Calu3 (cell line): ENCODE measurements around the gene RAB44. TPM values are rescaled to one million over a fixed set of nuclear protein-coding genes. Genes with fewer than 3 reads are reported as not detected.

Source experiments
- BruUV-seq: library from RNA; stranded (reverse); fragments of 400-500 nt; replicated peaks from 2 replicates; lab custom pipeline; 2021; lab: Mats Ljungman, UMichigan
- CTCF ChIA-PET: fragments of 300-600 bp; sonication (Branson Sonifier 250); formaldehyde crosslinking; loops from one replicate; lab custom pipeline; 2022; ENCODE audit warnings: antibody characterized with exemption; lab: Charles Lee
- DNase-seq: peaks from one replicate; pipeline ENCODE4 v3.0.0; 2022
- H3K27ac Mint-ChIP-seq: one replicate; pipeline ENCODE4 v1.8.0; 2022; ENCODE audit warnings: mixed read lengths; ENCODE audit not compliant: unreplicated experiment
- H3K27me3 Mint-ChIP-seq: one replicate; pipeline ENCODE4 v1.8.0; 2022; ENCODE audit warnings: mixed read lengths; ENCODE audit not compliant: unreplicated experiment
- H3K36me3 Mint-ChIP-seq: one replicate; pipeline ENCODE4 v1.8.0; 2022; ENCODE audit warnings: mild to moderate bottlenecking, moderate library complexity, mixed read lengths; ENCODE audit not compliant: insufficient read depth, unreplicated experiment
- H3K4me1 Mint-ChIP-seq: one replicate; pipeline ENCODE4 v1.8.0; 2022; ENCODE audit warnings: mild to moderate bottlenecking, low read depth, mixed read lengths; ENCODE audit not compliant: unreplicated experiment
- H3K4me3 Mint-ChIP-seq: one replicate; pipeline ENCODE4 v1.8.0; 2022; ENCODE audit warnings: mild to moderate bottlenecking, low read depth, moderate library complexity, mixed read lengths; ENCODE audit not compliant: unreplicated experiment
- H3K9me3 Mint-ChIP-seq: one replicate; pipeline ENCODE4 v1.8.0; 2022; ENCODE audit warnings: low read depth, mixed read lengths; ENCODE audit not compliant: unreplicated experiment
- CTCF ChIP-seq: fragments of 200-600 bp; IDR thresholded peaks from one replicate; pipeline ENCODE4 v1.8.0; 2022; ENCODE audit warnings: antibody characterized with exemption; ENCODE audit not compliant: unreplicated experiment
- intact Hi-C: fragments of 100-400 bp; cut with micrococcal nuclease; formaldehyde crosslinking; loops from one replicate; pipeline ENCODE4 v1.10.0; 2022; ENCODE audit not compliant: unreplicated experiment
- total RNA-seq: library from RNA; stranded (reverse); gene quantifications from 2 replicates; pipeline ENCODE4 v1.2.3, GENCODE V29; 2022

Gene RAB44
- total RNA-seq, 1 experiment from 2014 or later: not detected

- no peak for TF ChIP-seq CTCF
- Mint-ChIP-seq H3K4me3 (no peak overlapping the region), H3K27me3 (peaks cover 32% of the 10 kb centered on the region), H3K27ac (no peak overlapping the region), H3K9me3 (no peaks in the 10 kb centered on the region), H3K36me3 (peaks cover 5% of the 10 kb centered on the region), H3K4me1 (peaks cover 26% of the 10 kb centered on the region)
- DNase-seq: no peak
- no TSS peak for BruUV-seq
- CTCF ChIA-PET: interaction anchor here (0.6 to 0.8 kb wide), 2 partner anchors 11 to 318 kb away, joined by 3 to 4 read pairs; no protein-coding TSS in a partner anchor
- intact Hi-C loops: no loop called here
These were observed 74.8 kb downstream of the RAB44 start for GRCh38 chr6:36772397-36772796.

- Mint-ChIP-seq H3K9me3 (no peaks in the 10 kb centered on the region), H3K4me1 (peaks cover 17% of the 10 kb centered on the region), H3K27me3 (peaks cover 46% of the 10 kb centered on the region), H3K27ac (no peak overlapping the region), H3K36me3 (peaks cover 5% of the 10 kb centered on the region), H3K4me3 (no peak overlapping the region)
- no peak for TF ChIP-seq CTCF
- CTCF ChIA-PET: no interaction called here
- BruUV-seq: no TSS peak
- DNase-seq: no peak
- intact Hi-C loops: no loop called here
These were observed 76.7 kb downstream of the RAB44 start for GRCh38 chr6:36774331-36774730.

- no peak for TF ChIP-seq CTCF
- Mint-ChIP-seq H3K4me1 (peaks cover 9% of the 10 kb centered on the region), H3K4me3 (no peak overlapping the region), H3K36me3 (no peaks in the 10 kb centered on the region), H3K27me3 (peaks cover 60% of the 10 kb centered on the region), H3K9me3 (no peaks in the 10 kb centered on the region), H3K27ac (no peak overlapping the region)
- BruUV-seq: no TSS peak
- intact Hi-C loops: no loop called here
- CTCF ChIA-PET: interaction anchor here (0.7 kb wide), 1 partner anchor 137 kb away, joined by 4 read pairs; no protein-coding TSS in a partner anchor
- no peak for DNase-seq
These were observed 78.5 kb downstream of the RAB44 start for GRCh38 chr6:36776167-36776566.

- H3K27ac Mint-ChIP-seq: no peak overlapping the region
- CTCF ChIA-PET: no interaction called here
These were observed 80.2 kb downstream of the RAB44 start for GRCh38 chr6:36777801-36778200.

More at GRCh38 chr6:36777801-36778200, 80.2 kb downstream of the RAB44 start:
- Mint-ChIP-seq H3K36me3 (no peaks in the 10 kb centered on the region), H3K4me1 (peaks cover 9% of the 10 kb centered on the region), H3K4me3 (no peak overlapping the region), H3K9me3 (no peaks in the 10 kb centered on the region), H3K27me3 (peaks cover 60% of the 10 kb centered on the region)
- DNase-seq: no peak
- BruUV-seq: no TSS peak
- intact Hi-C loops: no loop called here
- no peak for TF ChIP-seq CTCF
